Measurements from ENCODE around the gene TCERG1. TPM values are rescaled to one million over a fixed set of nuclear protein-coding genes. Genes with fewer than 3 reads are reported as not detected.

Gene TCERG1
- total RNA-seq, 1 experiment from 2014 or later: 83.5 TPM

GRCh38 chr5:146440870-146441495, 6.2 kb upstream of the TCERG1 start:
- no peaks in the 10 kb centered on the region for H3K9me2 ChIP-seq (ENCODE audit: insufficient read depth)
- no peak overlapping the region for H3K9ac ChIP-seq (ENCODE audit: low read length)
- no peaks in the 10 kb centered on the region for H3K36me3 ChIP-seq (ENCODE audit: control insufficient read depth in 1 of 2, insufficient read depth in 2 of 2, low read length in 2 of 2)
- H3K4me3 ChIP-seq (replicated peaks in 1 of 2; ENCODE audit: low read depth in 1 of 2, low read length in 2 of 2): no peak overlapping the region
- no peak overlapping the region for H2AFZ ChIP-seq (ENCODE audit: low read depth, low read length, poor library complexity, severe bottlenecking)
- ChIA-PET RAD21 (ENCODE audit: low non-redundant PET in 1 of 2, low total read pairs in 2 of 2, uncharacterized antibody in 2 of 2, unreplicated experiment in 2 of 2) (no interaction called here), POLR2A (interaction anchor here (0.5 kb wide), 1 partner anchor 258 kb away, joined by 4 read pairs; no protein-coding TSS in a partner anchor), CTCF (no interaction called here)
- no peak for DNase-seq (ENCODE audit: low read depth, low spot score)
- intact Hi-C loops (cut with micrococcal nuclease): loop anchor here (10.0 kb wide), 1 partner anchor 506 kb away; the partner anchor contains the start of gene SH3RF2
- H3K4me2 ChIP-seq (ENCODE audit: low read length): no peak overlapping the region
- H3K27me3 ChIP-seq (ENCODE audit: insufficient read depth, low read length): no peaks in the 10 kb centered on the region
- no peak for TF ChIP-seq CBX3 (IDR thresholded peaks at IDR 0.05; ENCODE audit: low read depth)
- TF ChIP-seq SRF (IDR thresholded peaks at IDR 0.05; ENCODE audit: low read depth): no peak
- TF ChIP-seq ZNF274 (IDR thresholded peaks at IDR 0.05; ENCODE audit: low read depth, low read length): no peak
- no peak for TF ChIP-seq RAD21 (IDR thresholded peaks at IDR 0.05; ENCODE audit: low read depth)
- TF ChIP-seq, protein P1, sequence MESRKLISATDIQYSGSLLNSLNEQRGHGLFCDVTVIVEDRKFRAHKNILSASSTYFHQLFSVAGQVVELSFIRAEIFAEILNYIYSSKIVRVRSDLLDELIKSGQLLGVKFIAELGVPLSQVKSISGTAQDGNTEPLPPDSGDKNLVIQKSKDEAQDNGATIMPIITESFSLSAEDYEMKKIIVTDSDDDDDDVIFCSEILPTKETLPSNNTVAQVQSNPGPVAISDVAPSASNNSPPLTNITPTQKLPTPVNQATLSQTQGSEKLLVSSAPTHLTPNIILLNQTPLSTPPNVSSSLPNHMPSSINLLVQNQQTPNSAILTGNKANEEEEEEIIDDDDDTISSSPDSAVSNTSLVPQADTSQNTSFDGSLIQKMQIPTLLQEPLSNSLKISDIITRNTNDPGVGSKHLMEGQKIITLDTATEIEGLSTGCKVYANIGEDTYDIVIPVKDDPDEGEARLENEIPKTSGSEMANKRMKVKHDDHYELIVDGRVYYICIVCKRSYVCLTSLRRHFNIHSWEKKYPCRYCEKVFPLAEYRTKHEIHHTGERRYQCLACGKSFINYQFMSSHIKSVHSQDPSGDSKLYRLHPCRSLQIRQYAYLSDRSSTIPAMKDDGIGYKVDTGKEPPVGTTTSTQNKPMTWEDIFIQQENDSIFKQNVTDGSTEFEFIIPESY (IDR thresholded peaks at IDR 0.05; ENCODE audit: extremely low read depth, insufficient replicate concordance, low read length): no peak
- TF ChIP-seq ZFX (IDR thresholded peaks at IDR 0.05): no peak
- no peak for TF ChIP-seq CTCF (IDR thresholded peaks at IDR 0.05 in 2 of 3, conservative IDR thresholded peaks at IDR 0.05 in 1 of 3; ENCODE audit: borderline replicate concordance in 1 of 3, insufficient read depth in 1 of 3, low read depth in 2 of 3, low read length in 2 of 3)
- no peak for TF ChIP-seq CEBPB (IDR thresholded peaks at IDR 0.05; ENCODE audit: low read depth)
- no peak for TF ChIP-seq FOSL1 (IDR thresholded peaks at IDR 0.05; ENCODE audit: low read depth)
- no peak for TF ChIP-seq POLR2AphosphoS5 (IDR thresholded peaks at IDR 0.05; ENCODE audit: low read depth, low read length)
- TF ChIP-seq POLR2A (IDR thresholded peaks at IDR 0.05; ENCODE audit: borderline replicate concordance, extremely low read depth, insufficient read depth, insufficient read length): no peak
- TF ChIP-seq SIN3A (IDR thresholded peaks at IDR 0.05; ENCODE audit: low read depth): no peak
- no peak for TF ChIP-seq MAX (IDR thresholded peaks at IDR 0.05)
- no peak for ATAC-seq
- H4K20me1 ChIP-seq (ENCODE audit: insufficient read depth): no peaks in the 10 kb centered on the region
- no peak overlapping the region for H3K27ac ChIP-seq (ENCODE audit: low read depth, low read length)
- no peaks in the 10 kb centered on the region for H3K79me2 ChIP-seq (ENCODE audit: insufficient read depth, low read length)
- no peaks in the 10 kb centered on the region for H3K9me3 ChIP-seq (ENCODE audit: control insufficient read depth in 1 of 2, insufficient read depth in 1 of 2, low read depth in 1 of 2, low read length in 2 of 2)
- H3K4me1 ChIP-seq (ENCODE audit: control insufficient read depth in 1 of 2, insufficient read depth in 2 of 2, low read length in 2 of 2): no peaks in the 10 kb centered on the region
- no TSS peak for BruUV-seq (replicated peaks)

All from HCT116 (cell line).